Ascending aorta (tissue), 2 donors: Measurements from ENCODE around the gene SLIT3. TPM values are rescaled to one million over a fixed set of nuclear protein-coding genes. Genes with fewer than 3 reads are reported as not detected.

Experiments used
- DNase-seq, 2 donors: peaks; one replicate each; pipeline ENCODE4 v3.0.0-alpha.2; 2019; ENCODE audit warnings: low spot score in 2 of 2
- H3K27ac ChIP-seq, 2 donors: fragments of 200-600 bp; sonication (generic); one replicate each; pipeline ENCODE4 v1.5.1; 2016 to 2017; ENCODE audit warnings: mild to moderate bottlenecking in 1 of 2
- H3K27me3 ChIP-seq: fragments of 200-600 bp; sonication (generic); one replicate; pipeline ENCODE4 v1.5.1; 2017
- H3K36me3 ChIP-seq, 2 donors: fragments of 200-600 bp; sonication (generic); one replicate each; pipeline ENCODE4 v1.5.1; 2016
- H3K4me1 ChIP-seq, 2 donors: fragments of 200-600 bp; sonication (generic); one replicate each; pipeline ENCODE4 v1.5.1; 2016 to 2017; ENCODE audit warnings: mild to moderate bottlenecking in 1 of 2
- H3K4me3 ChIP-seq, 2 donors: fragments of 200-600 bp; sonication (generic); one replicate each; pipeline ENCODE4 v1.5.1; 2016 to 2017; ENCODE audit warnings: mild to moderate bottlenecking in 1 of 2
- H3K9me3 ChIP-seq, 2 donors: fragments of 200-600 bp; sonication (generic); one replicate each; pipeline ENCODE4 v1.5.1; 2016
- CTCF ChIP-seq, 3 experiments: fragments of 200-600 bp in 2 of 3; fragments of 450-650 bp in 1 of 3; sonication (generic) in 2 of 3; IDR thresholded peaks; one replicate each; pipeline ENCODE4 v1.5.1; 2016 to 2019; ENCODE audit warnings: antibody characterized with exemption in 3 of 3, mild to moderate bottlenecking in 1 of 3, moderate library complexity in 1 of 3
- intact Hi-C: fragments of 100-400 bp; cut with DNase I; formaldehyde crosslinking; loops from one replicate; pipeline ENCODE4 v1.15.1; 2023
- total RNA-seq: library from RNA; depleted of rRNA; stranded (reverse); fragments of >200 nt; gene quantifications from one replicate; pipeline ENCODE4 v1.1.0, GENCODE V29; 2016

Gene SLIT3
- total RNA-seq, 1 donor from 2014 or later: 128 TPM

GRCh38 chr5:169328401-169328800, 27.5 kb upstream of the SLIT3 start:
- Histone ChIP-seq H3K4me1 (no peaks in the 10 kb centered on the region), H3K9me3 (no peaks in the 10 kb centered on the region), H3K27me3 (no peaks in the 10 kb centered on the region), H3K36me3 (no peaks in the 10 kb centered on the region), H3K4me3 (no peak overlapping the region), H3K27ac (no peak overlapping the region)
- TF ChIP-seq CTCF (IDR thresholded peaks at IDR 0.05): no peak
- no peak for DNase-seq
- intact Hi-C loops: no loop called here

- TF ChIP-seq CTCF (IDR thresholded peaks at IDR 0.05): no peak
- intact Hi-C loops: no loop called here
- no peak for DNase-seq
- Histone ChIP-seq H3K27ac (no peak overlapping the region), H3K4me3 (no peak overlapping the region), H3K4me1 (no peaks in the 10 kb centered on the region), H3K27me3 (no peaks in the 10 kb centered on the region), H3K36me3 (no peaks in the 10 kb centered on the region), H3K9me3 (no peaks in the 10 kb centered on the region)
These were observed 24.3 kb upstream of the SLIT3 start for GRCh38 chr5:169325273-169325672.

GRCh38 chr5:169318556-169318955, 17.6 kb upstream of the SLIT3 start:
- no peaks in the 10 kb centered on the region for H3K27me3 ChIP-seq
- H3K36me3 ChIP-seq: no peaks in the 10 kb centered on the region
- H3K4me1 ChIP-seq: no peaks in the 10 kb centered on the region
- TF ChIP-seq CTCF (IDR thresholded peaks at IDR 0.05): no peak
- intact Hi-C loops: no loop called here
- H3K9me3 ChIP-seq: no peaks in the 10 kb centered on the region
- DNase-seq: no peak
- H3K4me3 ChIP-seq: no peak overlapping the region
- no peak overlapping the region for H3K27ac ChIP-seq

GRCh38 chr5:169307646-169308045, 6.7 kb upstream of the SLIT3 start:
- no peaks in the 10 kb centered on the region for H3K36me3 ChIP-seq
- intact Hi-C loops: loop anchor here (10.0 kb wide), 1 partner anchor 823 kb away; the partner anchor contains the start of gene RARS1
- H3K4me1 ChIP-seq: no peaks in the 10 kb centered on the region
- no peak for DNase-seq
- no peak overlapping the region for H3K27ac ChIP-seq
- TF ChIP-seq CTCF (IDR thresholded peaks at IDR 0.05): no peak
- no peaks in the 10 kb centered on the region for H3K9me3 ChIP-seq
- H3K27me3 ChIP-seq: no peaks in the 10 kb centered on the region
- no peak overlapping the region for H3K4me3 ChIP-seq

- no peak for TF ChIP-seq CTCF (IDR thresholded peaks at IDR 0.05)
- Histone ChIP-seq H3K27me3 (no peaks in the 10 kb centered on the region), H3K4me3 (no peak overlapping the region), H3K9me3 (no peaks in the 10 kb centered on the region), H3K27ac (no peak overlapping the region), H3K4me1 (peaks cover 0 to 10% of the 10 kb centered on the region in 2 donors), H3K36me3 (no peaks in the 10 kb centered on the region)
- no peak for DNase-seq
- intact Hi-C loops: loop anchor here (10.0 kb wide), 1 partner anchor 821 kb away; the partner anchor contains the start of gene RARS1
These were observed 4.4 kb upstream of the SLIT3 start for GRCh38 chr5:169305366-169305765.

- Histone ChIP-seq H3K36me3 (no peaks in the 10 kb centered on the region), H3K4me1 (peaks cover 0 to 10% of the 10 kb centered on the region in 2 donors), H3K27ac (no peak overlapping the region), H3K4me3 (no peak overlapping the region), H3K9me3 (no peaks in the 10 kb centered on the region), H3K27me3 (no peaks in the 10 kb centered on the region)
- TF ChIP-seq CTCF (IDR thresholded peaks at IDR 0.05): no peak
- DNase-seq: no peak
- intact Hi-C loops: loop anchor here (5.0 to 10.0 kb wide), 5 partner anchors 107 to 819 kb away; partner anchors contain the start of genes RARS1 and SPDL1
These were observed 3.2 kb upstream of the SLIT3 start for GRCh38 chr5:169304175-169304574.
